ENCODE measurements around the gene RIT1. TPM values are rescaled to one million over a fixed set of nuclear protein-coding genes. Genes with fewer than 3 reads are reported as not detected.

The RIT1 gene
- total and polyA plus RNA-seq, 2 of the 8 experiments (the other 6 are each of a cell fraction or from before 2014, with no cell fraction given), result 25.3 to 26.8 TPM

DNA sequence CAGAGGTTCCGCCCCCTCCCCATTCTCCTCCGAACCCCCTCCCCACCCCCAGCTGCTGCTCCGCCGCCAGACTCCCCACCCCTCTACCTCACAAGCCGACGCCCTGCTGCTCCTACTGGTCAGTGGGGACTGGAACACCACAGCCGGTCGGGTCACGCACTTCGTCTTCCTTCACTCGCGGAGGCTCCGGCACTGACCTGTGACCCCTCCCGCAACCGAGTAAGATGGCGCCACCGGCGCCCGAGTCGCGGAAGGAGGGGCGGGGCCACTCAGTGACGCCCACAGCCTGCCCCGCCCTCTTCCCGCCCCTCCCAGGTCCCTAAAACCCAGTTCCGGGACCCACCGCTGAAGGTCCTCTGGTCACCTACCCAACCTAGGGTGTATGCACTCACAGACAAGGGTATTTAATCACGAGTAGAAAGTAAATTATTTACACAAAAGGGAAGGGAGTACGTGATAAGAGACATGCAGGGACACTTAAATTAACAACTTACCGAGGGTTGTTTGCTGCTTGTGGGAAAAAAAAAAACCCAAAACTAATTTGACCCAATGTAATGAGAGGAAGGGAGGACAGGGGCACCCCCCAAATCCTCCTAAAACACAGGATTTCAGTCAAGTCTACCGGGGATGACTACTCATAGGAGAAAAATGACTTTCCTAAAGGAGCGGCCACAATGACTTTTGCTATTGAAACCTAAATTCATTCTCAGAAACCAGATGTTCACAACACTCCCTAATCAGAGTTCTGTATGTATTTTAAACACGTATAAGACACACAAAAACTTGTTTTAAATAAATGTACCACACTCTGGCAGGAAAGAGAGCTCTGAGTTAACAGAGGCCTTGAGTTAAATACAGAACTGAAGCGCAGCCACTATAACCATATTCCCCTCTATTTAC is at the start of gene RIT1 (continued):
- TF ChIP-seq CHD2 (IDR thresholded peaks at IDR 0.05; ENCODE audit: low read length), result 0 out of 2 replicates have a peak, but pooled peaks have one; percentile 9
- TF ChIP-seq POLR2A (IDR thresholded peaks at IDR 0.05; ENCODE audit: control extremely low read depth in 1 of 2, low read depth in 2 of 2, low read length in 2 of 2), result peak in 1 of 2 experiments; percentile 79; a peak in 2 of 3 replicates
- TF ChIP-seq NANOG (IDR thresholded peaks at IDR 0.05; ENCODE audit: insufficient read depth, low read depth, low read length, poor library complexity, severe bottlenecking), result no peak
- TF ChIP-seq BACH1 (IDR thresholded peaks at IDR 0.05; ENCODE audit: low read length), result peak; percentile 22; the same call in 1 of the 2 replicates
- peak; percentile 56; the same call in 1 of the 2 replicates for TF ChIP-seq TAF1 (IDR thresholded peaks at IDR 0.05; ENCODE audit: low read depth, low read length)
- no peak for TF ChIP-seq CBX8 (IDR thresholded peaks at IDR 0.05; ENCODE audit: borderline replicate concordance, low read depth, low read length)
- TF ChIP-seq GTF2F1 (IDR thresholded peaks at IDR 0.05; ENCODE audit: borderline replicate concordance, low read depth, low read length), result no peak
- no peak for TF ChIP-seq BRCA1 (IDR thresholded peaks at IDR 0.05; ENCODE audit: low read depth, low read length)
- TF ChIP-seq BCL11A (IDR thresholded peaks at IDR 0.05; ENCODE audit: low read depth in 2 of 2, low read length in 2 of 2), result no peak
- no peak for TF ChIP-seq RFX5 (IDR thresholded peaks at IDR 0.05; ENCODE audit: borderline replicate concordance, low read depth, low read length)
